NCI-H146 treated with DMSO at 0.1 percent for 48 hours (cell line): ENCODE results near the gene SCARB2.
"Not testable (repeated sequence)": the region's sequence is repeated elsewhere in the genome, so short reads cannot be mapped to it uniquely, and the experiment has no call there.

Source experiments
- DNase-seq: peaks from one replicate; lab custom pipeline; 2025; ENCODE audit not compliant: unreplicated experiment; lab: John Stamatoyannopoulos, UW

Gene SCARB2, protein sequence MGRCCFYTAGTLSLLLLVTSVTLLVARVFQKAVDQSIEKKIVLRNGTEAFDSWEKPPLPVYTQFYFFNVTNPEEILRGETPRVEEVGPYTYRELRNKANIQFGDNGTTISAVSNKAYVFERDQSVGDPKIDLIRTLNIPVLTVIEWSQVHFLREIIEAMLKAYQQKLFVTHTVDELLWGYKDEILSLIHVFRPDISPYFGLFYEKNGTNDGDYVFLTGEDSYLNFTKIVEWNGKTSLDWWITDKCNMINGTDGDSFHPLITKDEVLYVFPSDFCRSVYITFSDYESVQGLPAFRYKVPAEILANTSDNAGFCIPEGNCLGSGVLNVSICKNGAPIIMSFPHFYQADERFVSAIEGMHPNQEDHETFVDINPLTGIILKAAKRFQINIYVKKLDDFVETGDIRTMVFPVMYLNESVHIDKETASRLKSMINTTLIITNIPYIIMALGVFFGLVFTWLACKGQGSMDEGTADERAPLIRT

DNA sequence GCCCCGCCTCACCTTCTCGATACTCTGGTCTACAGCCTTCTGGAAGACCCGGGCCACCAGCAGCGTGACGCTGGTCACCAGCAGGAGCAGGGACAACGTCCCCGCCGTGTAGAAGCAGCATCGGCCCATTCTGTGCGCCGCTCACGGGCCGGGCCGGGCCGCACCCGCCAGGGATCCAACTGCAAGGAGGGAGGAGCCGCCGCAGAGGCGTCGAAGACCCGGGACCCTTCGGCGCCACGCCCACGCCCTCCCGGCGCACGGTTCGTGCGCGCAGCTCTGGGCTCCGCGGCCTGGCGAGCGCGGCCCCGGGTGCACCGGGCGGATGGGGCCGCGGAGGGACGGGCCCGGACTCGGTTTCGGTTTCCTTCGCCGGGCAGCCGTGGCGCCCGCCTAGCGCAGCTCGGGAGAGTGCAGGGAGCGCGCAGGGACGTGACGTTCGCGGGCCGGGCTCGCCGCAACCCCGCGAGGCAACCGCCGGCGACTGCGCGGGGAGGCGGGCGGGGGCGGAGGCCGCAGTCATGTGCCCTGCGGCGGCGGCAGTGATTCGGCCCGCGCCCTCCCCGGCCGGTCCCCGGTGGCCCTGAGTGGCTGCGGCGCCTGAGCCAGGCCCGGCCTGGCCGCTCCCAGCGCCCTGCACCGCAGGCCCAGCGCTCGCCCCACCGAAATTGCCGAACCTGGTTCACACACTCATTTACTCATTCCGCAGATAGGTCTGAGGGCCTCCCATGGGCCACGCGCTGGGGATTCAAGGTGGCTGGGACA is at the start of gene SCARB2:
Gene SCARB2 (minus strand): TSS at position 410 of the 762 bp plus-strand sequence. CDS start 281 bp downstream, at position 129.
- peak; percentile 67 for DNase-seq

DNA sequence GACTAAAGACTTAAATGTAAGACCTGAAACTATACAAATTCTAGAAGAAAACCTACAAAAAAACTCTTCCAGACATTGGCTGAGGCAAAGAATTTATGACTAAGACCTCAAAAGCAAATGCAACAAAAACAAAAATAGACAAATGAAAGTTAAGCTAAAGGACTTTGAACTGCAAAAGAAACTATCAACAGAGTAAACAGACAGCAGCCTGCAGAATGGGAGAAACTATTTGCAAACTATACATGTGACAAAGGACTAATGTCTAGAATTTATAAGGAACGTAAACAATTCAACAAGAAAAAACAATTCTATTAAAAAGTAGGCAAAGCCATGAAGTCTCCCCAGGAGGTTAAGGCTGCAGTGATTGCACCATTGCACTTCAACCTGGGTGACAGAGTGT is 46.9 kb upstream of the SCARB2 start:
- no peak for DNase-seq

DNA sequence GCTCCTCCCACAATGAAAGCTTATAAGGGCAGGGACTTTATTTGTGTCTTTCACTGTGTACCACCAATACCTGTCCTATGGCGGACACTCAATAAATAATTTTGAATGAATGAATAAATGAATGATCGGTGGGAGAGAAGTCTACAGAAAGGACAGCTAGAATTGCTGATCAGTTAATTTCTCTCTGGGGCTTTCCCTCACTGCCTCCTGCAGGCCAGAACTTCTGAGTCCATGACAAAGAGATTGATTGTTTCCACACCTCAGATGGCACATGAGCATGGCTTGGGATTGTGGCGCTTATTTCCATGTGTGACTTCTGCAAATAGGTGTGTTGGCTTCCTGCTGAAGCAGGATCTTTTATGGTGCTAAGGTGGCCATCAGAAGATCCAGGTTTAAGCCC is 44.2 kb upstream of the SCARB2 start:
- DNase-seq: no peak

DNA sequence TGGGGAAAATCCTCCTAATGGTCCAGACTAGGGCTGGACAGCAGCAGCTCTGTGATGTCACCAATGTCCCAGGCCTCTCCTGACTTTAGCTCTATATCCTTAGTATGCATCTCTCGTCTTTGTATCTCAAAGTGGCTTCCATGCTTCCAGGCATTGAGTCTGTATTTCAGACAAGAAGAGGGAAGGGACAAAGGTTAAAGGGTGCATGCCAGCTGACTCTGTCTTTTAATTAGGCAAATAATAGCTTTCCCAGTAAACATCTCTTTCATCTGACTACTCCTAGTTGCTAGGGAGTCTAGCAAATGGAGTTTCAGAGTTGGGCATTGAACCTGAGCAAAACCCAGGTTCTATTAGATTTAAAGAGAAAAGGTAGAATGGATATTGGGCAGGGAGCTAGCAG is 43.3 kb upstream of the SCARB2 start:
- DNase-seq: no peak

DNA sequence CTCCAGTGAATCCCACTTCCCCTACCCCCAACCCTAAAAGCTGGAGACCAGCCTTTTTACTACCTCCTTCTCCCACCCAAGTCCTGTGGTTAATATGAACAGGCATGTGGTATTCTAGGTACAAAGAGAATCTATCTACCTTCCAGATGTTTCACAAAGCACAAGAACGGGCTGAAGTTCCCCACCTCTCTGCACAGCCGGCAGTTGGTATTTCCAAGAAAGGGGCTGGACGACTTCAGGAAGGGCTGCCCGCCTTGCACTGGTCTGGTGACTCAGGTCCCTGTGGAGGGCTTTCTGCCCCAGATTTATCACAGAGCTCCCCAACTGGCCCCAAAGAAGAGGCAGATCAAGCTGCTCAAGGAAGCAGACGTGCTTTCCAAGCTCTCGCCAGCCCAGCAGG is 42.4 kb upstream of the SCARB2 start:
- no peak for DNase-seq

DNA sequence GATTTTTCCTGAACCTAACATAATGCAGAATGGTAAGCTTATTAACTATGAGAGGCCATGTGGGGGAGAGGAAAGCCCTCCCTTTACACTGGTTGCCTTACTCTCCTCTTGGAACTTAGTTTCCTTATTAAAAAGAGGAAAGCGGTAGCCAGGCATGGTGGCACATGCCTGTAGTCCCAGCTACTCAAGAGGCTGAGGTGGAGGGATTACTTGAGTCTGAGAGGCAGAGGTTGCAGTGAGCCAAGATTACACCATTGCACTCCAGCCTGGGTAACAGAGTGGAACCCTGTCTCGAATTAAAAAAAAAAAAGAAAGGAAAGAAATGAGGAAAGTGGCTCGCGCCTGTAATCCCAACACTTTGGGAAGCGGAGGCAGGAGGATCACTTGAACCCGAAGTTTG is 39.9 kb upstream of the SCARB2 start:
- DNase-seq: no peak

DNA sequence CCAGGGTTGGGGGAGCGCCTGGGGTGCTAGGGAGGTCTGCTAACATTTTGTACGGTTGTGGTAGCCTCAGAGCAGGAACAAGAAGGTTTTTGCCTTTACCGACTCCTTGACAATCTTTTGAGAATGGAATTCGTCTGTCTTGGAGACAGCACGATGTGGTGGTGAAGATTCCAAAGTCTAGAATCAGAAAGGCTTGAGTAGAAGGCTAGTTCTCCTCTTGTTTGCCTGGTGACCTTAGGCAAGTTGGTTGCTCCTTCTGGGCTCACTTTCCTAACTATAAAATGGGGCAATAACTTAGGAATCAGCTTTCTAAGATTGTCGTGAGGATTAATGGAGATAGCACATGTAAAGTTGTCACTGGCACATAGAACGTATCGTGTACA is 38.6 kb upstream of the SCARB2 start:
- no peak for DNase-seq

DNA sequence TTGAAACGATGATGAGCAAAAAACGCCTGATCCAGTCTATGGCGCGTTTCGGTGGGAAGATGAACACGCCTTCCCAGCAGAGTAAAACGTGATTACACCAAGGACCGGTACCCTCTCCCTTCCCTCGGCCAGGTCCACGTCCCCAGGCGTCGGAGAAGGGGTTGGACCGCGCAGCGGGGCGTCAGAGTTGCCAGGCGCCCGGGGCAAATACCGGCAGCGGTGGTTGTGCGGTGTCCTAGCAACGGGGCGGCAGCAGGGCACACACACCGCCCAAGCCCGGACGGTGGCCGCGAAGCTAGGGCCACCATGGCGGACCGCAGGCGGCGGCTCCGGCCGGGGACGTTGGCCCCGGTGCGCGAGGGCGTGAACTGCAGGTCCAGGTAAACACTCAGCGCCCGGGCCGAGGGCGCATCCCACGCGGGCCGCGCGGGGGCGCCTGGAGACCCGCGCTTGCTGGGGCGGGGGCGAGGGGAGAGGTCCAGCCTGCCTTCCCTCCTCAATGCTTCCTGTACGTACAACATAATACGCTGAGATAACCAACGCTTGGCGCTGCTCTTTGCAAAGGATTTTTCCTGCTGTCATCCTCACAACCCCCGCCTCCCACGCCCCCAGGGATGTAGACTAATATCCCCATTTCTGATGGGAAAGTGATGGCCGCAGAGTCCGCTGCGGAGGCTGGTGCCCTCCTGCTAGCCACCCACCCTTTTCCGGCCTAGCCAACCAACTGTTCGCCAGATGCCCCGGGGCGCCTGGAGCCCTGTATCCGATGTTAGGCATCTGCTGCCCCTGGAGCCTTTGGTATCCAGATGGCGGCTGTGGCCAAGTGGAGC is 38.0 kb upstream of the SCARB2 start, which contains the start of gene FAM47E:
Gene FAM47E (plus strand): TSS at position 281 of the 830 bp plus-strand sequence. CDS start 26 bp downstream, at position 307.
- DNase-seq: peak; percentile 88

DNA sequence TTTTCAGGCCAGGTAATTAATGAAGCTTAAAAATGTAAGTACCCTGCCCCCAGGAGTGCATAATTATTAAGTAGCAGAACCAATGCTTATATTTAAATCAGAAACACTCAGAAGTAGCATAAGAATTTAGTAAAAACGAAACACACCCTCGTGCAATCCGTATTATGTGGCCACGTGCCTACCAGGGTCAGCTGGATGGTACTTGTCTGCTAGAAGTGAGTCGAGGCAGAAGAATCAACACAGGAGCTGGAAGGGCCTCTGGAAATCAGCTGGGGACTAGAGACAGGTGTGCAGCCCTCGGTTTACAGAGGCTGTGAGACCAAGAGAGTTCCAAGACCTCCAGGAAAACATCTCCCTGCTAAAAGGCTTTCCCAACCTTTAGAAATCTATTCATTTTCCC is 37.3 kb upstream of the SCARB2 start:
- DNase-seq: peak; percentile 60

DNA sequence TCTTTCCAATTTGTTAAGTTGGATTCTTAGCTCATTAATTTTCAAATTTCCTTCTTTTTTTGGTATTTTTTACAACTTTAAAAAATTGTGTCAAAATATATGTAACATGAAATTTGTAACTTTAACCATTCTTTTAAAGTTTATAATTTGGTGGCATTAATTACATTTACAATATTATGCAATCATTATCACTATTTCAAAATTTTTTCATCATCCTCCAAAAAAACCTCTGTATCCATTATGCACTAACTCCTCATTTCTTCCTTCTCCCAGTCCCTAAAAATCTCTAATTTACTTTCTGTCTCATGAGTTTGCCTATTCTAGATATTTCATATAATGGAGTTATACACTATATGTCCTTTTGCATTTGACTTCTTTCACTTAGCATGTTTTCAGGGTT is 33.2 kb upstream of the SCARB2 start:
- no peak for DNase-seq

DNA sequence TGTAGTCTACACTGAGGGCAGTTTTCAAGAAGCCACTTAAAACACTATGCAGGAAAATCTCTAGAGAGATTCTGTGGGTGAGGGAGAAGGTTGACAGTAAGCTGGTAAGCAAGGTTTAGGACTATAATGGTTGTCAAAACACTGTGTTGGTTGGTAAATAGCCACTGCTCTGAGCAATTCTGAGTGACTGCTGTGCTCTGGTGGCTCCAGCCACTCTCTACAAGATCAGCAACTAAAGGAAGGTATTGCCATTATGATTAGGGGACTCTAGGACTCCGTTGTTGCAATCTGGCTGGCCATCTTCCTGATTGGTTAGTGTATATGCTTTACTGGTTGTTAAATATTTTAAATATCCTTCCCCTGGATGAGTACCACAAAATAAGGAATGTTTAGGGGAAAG is 32.4 kb upstream of the SCARB2 start:
- no peak for DNase-seq

DNA sequence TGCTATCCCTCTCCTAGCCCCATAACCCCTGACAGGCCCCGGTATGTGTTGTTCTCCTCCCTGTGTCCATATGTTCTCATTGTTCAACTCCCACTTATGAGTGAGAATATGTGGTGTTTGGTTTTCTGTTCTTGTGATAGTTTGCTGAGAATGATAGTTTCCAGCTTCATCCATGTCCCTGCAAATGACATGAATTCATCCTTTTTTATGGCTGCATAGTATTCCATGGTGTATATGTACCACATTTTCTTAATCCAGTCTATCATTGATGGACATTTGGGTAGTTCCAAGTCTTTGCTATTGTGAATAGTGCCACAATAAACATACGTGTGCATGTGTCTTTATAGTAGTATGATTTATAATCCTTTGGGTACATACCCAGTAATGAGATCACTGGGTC is 30.3 kb upstream of the SCARB2 start:
- DNase-seq: not testable (repeated sequence)

DNA sequence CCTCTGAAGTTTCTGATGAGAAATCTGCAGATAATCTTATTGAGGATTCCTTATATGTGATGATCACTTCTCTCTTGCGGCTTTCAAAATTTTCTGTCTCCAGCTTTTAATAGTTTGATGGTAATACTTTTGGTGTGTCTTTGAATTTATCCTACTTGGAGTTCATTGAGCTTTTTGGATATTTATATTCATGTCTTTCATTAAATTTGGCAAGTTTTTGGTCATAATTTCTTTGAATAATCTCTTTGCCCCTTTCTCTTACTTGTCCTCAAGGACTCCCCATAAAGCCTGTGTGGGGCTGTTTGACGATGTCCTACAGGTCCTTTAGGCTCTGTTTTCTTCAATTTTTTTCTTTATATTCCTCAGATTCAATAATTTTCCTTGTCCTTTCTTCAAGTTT is 26.6 kb upstream of the SCARB2 start:
- DNase-seq: no peak

DNA sequence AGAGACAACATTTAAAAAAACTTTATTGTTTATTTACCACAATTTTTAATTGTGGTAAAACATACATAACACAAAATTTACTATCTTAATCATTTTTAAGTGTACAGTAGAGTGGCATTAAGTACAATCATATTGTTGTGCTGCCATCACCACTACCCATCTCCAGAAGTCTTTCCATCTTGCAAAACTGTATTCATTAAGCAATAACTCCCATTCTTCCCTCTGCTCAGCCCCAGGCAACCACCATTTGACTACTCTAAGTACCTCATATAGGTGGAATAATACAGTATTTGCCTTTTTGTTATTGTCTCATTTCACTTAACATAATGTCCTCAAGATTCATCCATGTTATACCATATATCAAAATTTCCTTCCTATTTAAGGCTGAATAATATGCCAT is 25.1 kb upstream of the SCARB2 start:
- no peak for DNase-seq

DNA sequence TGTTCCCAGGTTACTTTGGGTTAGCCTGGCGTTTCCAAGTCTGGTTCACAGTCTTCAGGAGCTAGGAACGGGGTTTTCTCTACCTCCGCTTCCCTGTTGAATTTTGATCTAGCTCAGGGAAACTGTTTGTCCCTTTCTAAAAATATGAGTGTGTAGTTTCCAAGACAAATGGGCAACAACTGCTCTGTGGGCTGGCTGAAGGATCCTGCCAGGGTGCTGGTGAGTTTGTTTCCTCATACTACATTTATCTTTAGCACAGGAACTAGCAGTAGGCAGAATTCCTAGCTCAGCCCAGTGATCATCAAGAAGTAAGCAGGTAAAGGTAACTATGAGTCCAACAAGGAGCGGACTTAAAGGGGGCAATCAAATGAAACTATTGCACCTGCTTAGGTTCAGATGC is 24.6 kb upstream of the SCARB2 start:
- no peak for DNase-seq

DNA sequence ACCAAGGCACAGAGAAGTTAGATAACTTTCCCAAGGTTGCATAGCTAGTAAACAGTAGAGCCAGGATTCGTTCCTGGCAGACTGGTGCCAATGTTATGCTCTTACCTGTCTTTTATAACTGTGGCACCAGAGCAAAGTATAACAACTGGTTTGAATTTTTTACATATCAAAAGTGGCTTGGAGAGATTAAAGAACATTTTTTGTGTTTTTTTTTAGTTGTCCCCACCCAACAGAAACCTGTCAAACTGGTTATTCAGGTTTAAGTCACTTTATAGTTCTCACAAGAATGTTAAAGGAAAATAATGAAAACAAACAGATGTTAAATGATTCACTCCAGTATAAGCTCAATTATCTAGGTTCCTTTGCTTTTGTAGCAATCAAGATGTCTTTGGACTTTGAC is 22.3 kb upstream of the SCARB2 start:
- peak; percentile 5 for DNase-seq

DNA sequence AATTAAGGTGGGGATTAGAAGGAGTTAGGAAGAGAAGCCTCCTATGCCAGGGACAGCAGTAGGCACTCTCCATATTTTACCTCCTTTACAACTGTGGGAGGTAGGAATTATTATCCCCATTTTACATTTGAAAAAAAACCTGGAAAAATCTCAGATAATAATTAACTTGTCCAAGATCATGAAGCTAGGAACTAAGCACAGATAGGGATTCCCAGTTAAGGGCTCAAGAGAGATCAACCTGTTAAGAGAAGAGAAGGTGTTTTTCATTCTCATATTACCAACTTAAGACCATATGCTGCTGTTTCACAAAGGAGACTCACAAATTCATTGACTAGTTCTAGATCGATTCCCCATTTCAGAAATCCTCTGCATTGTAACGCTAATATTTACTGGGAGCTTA is 21.8 kb upstream of the SCARB2 start:
- DNase-seq: no peak

DNA sequence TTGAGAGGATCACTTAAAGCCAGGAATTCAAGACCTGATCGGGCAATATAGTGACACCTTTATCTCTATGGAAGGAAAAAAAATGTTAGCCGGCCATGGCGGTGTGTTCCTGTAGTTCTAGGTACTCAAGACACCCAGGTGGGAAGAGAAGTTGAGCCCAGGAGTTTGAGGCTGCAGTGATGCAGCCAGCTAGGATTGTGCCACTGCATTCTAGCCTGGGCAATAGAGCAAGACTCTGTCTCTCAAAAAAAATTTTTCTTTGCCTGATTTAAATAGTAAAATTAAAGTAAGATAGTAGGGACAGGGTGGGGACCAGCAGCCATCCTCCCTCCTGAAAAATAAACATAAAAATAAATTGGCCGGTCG is 21.0 kb upstream of the SCARB2 start:
- DNase-seq: no peak

DNA sequence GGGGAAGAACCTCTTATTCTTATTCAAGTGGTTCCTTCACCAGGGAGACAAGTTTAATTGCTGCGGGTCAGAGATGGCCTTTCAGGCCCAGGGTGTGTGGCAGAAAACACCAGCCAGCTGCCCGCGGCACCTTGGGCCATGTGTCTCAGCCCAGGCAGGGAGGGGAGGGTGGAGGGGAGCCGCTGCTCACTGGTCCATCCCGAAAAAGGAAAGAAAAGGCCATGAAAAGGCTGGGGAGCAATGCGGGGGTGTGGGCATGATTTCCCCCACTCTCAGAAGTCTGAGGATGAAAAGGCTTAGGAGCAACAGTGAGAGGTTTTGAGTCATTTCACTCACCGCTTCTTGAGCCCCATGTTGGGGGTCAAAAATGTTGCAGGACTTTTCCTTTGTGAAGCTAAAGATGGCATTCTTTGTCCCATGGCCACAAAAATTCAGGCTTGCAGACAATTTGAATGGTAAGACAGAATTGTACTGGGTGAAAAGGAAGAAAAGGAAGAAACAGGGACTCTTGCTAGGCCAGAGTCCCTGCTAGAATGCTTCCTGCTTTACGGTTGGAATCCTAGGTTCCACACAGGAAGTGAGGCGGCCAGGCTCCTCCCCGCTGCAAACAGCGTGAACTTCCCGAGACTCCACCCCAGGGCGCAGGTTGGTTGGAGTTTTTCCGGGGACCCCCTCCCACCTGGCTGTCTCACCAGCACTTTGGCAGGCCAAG is 20.5 kb upstream of the SCARB2 start:
- no peak for DNase-seq

DNA sequence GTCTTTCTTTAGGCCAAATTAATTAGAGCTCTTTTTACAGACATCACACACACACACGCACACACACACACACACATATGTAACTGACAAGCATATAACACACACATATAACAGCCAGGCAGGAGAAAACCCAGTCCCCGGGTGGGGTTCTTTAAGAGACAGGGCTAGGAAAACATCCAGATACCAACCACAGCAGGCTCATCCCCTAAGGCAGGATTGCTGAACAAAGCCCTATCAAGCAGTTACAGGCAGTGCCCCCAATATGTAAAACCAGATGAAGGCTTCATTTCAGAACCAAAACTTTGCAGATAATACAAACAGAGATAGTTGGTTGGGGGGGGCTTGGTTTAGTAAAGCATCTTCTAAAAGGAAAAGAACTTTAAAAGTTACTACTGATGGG is 19.9 kb upstream of the SCARB2 start:
- peak; percentile 23 for DNase-seq

DNA sequence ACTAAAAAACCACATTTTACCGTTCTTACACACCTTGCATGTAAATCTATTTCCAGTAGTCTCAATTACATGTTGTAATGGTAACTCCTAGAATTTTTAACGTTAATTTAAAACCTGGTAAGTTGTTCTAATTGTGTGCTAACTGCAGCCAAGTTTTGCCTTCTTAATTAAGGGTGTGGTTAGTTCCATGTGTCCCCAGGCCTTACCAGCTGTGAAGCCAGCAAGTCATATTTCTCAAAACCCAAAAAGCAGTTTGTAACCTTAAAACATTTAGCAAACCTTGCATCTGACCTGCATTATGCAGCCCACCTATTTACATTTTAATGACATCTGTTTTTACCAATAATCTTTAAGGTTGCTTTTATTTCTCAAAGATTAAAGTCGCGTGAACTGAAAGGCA is 19.5 kb upstream of the SCARB2 start:
- DNase-seq: no peak
